ENCODE measurements around the gene CCHCR1. TPM values are rescaled to one million over a fixed set of nuclear protein-coding genes. Genes with fewer than 3 reads are reported as not detected.
"Not testable (repeated sequence)": the region's sequence is repeated elsewhere in the genome, so short reads cannot be mapped to it uniquely, and the experiment has no call there.

CCHCR1 gene
- polyA plus RNA-seq, 1 donor (not counting 4 experiments of a cell fraction or from before 2014, with no cell fraction given), result 7.5 TPM

DNA sequence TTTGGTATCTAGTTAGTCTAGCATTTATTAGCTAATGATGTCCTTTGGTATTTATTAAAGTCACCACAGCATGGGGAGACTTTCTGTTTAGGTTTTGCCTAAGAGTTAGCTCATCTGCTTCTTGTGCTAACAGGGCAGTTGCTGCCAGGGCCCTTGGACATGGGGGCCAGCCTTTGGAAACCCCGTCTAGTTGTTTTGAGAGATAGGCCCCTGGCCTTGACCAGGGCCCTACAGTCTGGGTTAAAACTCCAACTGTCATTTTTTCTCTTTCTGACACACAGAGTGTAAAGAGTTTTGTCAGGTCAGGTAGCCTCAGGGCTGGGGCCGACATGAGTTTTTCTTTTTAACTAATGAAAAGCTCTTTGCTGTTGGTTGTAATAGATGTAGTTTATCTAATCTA lies 25.7 kb upstream of the CCHCR1 start:
- H3K9me3 ChIP-seq (ENCODE audit: control insufficient read depth, low read depth, low read length); H4K20me1 ChIP-seq (ENCODE audit: control insufficient read depth, extremely low read depth, insufficient read depth, low read length); H2AFZ ChIP-seq (ENCODE audit: control insufficient read depth, low read length); dilution Hi-C loops (cut with MboI; ENCODE audit: extremely low pct_ligation_motif_present, low sequenced_read_pairs); FAIRE-seq; H3K79me2 ChIP-seq (ENCODE audit: control insufficient read depth, insufficient read depth, low read length); H3K27ac ChIP-seq (ENCODE audit: control insufficient read depth, insufficient read depth, low read length); H3K4me2 ChIP-seq (ENCODE audit: control insufficient read depth, extremely low read depth, insufficient read depth, low read depth, low read length); H3K27me3 ChIP-seq (ENCODE audit: control insufficient read depth, extremely low read depth, insufficient read depth, low read length); H3K9me1 ChIP-seq (ENCODE audit: control insufficient read depth, extremely low read depth, insufficient read depth, low read length); H3K4me3 ChIP-seq (ENCODE audit: control insufficient read depth in 2 of 3, extremely low read depth in 1 of 3, insufficient read depth in 2 of 3, low read depth in 1 of 3, low read length in 3 of 3); H3K9ac ChIP-seq (ENCODE audit: control insufficient read depth, extremely low read depth, insufficient read depth, low read length); DNase-seq (ENCODE audit: low read depth, low spot score); H3K36me3 ChIP-seq (ENCODE audit: control insufficient read depth in 2 of 2, extremely low read depth in 1 of 2, insufficient read depth in 2 of 2, low read length in 2 of 2): not testable (repeated sequence)
- peaks cover 17% of the 10 kb centered on the region for H3K4me1 ChIP-seq (ENCODE audit: control insufficient read depth, extremely low read depth, insufficient read depth, low read length)

DNA sequence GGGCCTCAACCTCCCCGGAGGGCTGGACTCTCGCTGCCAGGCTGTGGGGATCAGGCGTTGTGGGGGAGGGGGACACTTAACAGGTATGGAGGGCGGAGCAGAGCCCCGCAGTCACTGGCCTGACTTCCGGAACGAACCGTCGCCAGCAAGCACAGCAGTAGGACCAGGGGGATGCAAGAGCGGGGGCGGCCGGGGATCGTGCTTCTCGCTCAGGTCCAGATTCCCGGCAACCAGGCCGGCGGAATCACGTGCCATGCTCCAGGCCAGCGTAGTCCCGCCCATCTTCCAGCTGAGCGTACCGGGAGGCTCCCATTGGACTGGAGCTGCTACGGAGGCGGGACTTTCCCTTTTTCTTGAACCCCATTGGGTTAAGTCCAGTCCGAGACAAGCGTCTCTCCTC lies 22.9 kb upstream of the CCHCR1 start:
- TF ChIP-seq, protein P1, sequence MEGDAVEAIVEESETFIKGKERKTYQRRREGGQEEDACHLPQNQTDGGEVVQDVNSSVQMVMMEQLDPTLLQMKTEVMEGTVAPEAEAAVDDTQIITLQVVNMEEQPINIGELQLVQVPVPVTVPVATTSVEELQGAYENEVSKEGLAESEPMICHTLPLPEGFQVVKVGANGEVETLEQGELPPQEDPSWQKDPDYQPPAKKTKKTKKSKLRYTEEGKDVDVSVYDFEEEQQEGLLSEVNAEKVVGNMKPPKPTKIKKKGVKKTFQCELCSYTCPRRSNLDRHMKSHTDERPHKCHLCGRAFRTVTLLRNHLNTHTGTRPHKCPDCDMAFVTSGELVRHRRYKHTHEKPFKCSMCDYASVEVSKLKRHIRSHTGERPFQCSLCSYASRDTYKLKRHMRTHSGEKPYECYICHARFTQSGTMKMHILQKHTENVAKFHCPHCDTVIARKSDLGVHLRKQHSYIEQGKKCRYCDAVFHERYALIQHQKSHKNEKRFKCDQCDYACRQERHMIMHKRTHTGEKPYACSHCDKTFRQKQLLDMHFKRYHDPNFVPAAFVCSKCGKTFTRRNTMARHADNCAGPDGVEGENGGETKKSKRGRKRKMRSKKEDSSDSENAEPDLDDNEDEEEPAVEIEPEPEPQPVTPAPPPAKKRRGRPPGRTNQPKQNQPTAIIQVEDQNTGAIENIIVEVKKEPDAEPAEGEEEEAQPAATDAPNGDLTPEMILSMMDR (optimal IDR thresholded peaks at IDR 0.05 in 1 of 3, IDR thresholded peaks at IDR 0.05 in 1 of 3, conservative IDR thresholded peaks at IDR 0.05 in 1 of 3; ENCODE audit: extremely low read depth in 1 of 3, insufficient read depth in 2 of 3, low read length in 3 of 3), result no peak
- no peak for TF ChIP-seq EZH2 (IDR thresholded peaks at IDR 0.05; ENCODE audit: low read length)
- H2AFZ ChIP-seq (ENCODE audit: control insufficient read depth, low read length), result no peak overlapping the region
- DNase-seq (ENCODE audit: low read depth, low spot score) (no peak), FAIRE-seq (no peak)
- H3K4me3 ChIP-seq (ENCODE audit: control insufficient read depth in 2 of 3, extremely low read depth in 1 of 3, insufficient read depth in 2 of 3, low read depth in 1 of 3, low read length in 3 of 3), result no peak overlapping the region
- H4K20me1 ChIP-seq (ENCODE audit: control insufficient read depth, extremely low read depth, insufficient read depth, low read length), result no peaks in the 10 kb centered on the region
- H3K9me3 ChIP-seq (ENCODE audit: control insufficient read depth, low read depth, low read length), result no peaks in the 10 kb centered on the region
- H3K27me3 ChIP-seq (ENCODE audit: control insufficient read depth, extremely low read depth, insufficient read depth, low read length), result no peaks in the 10 kb centered on the region
- H3K79me2 ChIP-seq (ENCODE audit: control insufficient read depth, insufficient read depth, low read length), result peaks cover 6% of the 10 kb centered on the region
- H3K27ac ChIP-seq (ENCODE audit: control insufficient read depth, insufficient read depth, low read length), result no peak overlapping the region
- H3K4me1 ChIP-seq (ENCODE audit: control insufficient read depth, extremely low read depth, insufficient read depth, low read length), result peaks cover 17% of the 10 kb centered on the region
- dilution Hi-C loops (cut with MboI; ENCODE audit: extremely low pct_ligation_motif_present, low sequenced_read_pairs), result no loop called here
- H3K36me3 ChIP-seq (ENCODE audit: control insufficient read depth in 2 of 2, extremely low read depth in 1 of 2, insufficient read depth in 2 of 2, low read length in 2 of 2), result no peaks in the 10 kb centered on the region
- no peaks in the 10 kb centered on the region for H3K9me1 ChIP-seq (ENCODE audit: control insufficient read depth, extremely low read depth, insufficient read depth, low read length)
- H3K4me2 ChIP-seq (ENCODE audit: control insufficient read depth, extremely low read depth, insufficient read depth, low read depth, low read length), result no peak overlapping the region
- H3K9ac ChIP-seq (ENCODE audit: control insufficient read depth, extremely low read depth, insufficient read depth, low read length), result no peak overlapping the region

DNA sequence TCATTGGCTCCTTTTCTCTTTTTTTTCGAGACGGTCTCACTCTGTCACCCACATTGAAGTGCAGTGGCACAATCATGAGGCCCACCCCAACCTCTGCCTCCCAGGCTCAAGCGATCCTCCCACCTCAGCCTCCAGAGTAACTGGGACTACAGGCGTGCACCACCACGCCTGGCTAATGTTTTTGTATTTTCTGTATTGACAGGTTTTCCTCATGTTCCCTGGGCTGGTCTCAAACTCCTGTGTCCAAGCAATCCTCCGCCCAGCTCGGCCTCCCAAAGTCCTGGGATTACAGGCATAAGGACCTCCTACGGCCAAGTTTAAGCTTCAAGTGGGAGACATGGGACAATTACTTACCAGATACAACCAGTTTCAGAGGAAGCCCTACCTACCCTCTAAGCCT lies 22.3 kb upstream of the CCHCR1 start:
- peaks cover 6% of the 10 kb centered on the region for H3K79me2 ChIP-seq (ENCODE audit: control insufficient read depth, insufficient read depth, low read length)
- no peak overlapping the region for H3K4me3 ChIP-seq (ENCODE audit: control insufficient read depth in 2 of 3, extremely low read depth in 1 of 3, insufficient read depth in 2 of 3, low read depth in 1 of 3, low read length in 3 of 3)

More for the DNA sequence above, 22.3 kb upstream of the CCHCR1 start:
- Histone ChIP-seq H3K36me3 (ENCODE audit: control insufficient read depth in 2 of 2, extremely low read depth in 1 of 2, insufficient read depth in 2 of 2, low read length in 2 of 2) (no peaks in the 10 kb centered on the region), H4K20me1 (ENCODE audit: control insufficient read depth, extremely low read depth, insufficient read depth, low read length) (no peaks in the 10 kb centered on the region), H3K27me3 (ENCODE audit: control insufficient read depth, extremely low read depth, insufficient read depth, low read length) (no peaks in the 10 kb centered on the region), H3K4me2 (ENCODE audit: control insufficient read depth, extremely low read depth, insufficient read depth, low read depth, low read length) (no peak overlapping the region), H3K4me1 (ENCODE audit: control insufficient read depth, extremely low read depth, insufficient read depth, low read length) (peaks cover 17% of the 10 kb centered on the region), H3K9me1 (ENCODE audit: control insufficient read depth, extremely low read depth, insufficient read depth, low read length) (no peaks in the 10 kb centered on the region), H3K9ac (ENCODE audit: control insufficient read depth, extremely low read depth, insufficient read depth, low read length) (no peak overlapping the region), H2AFZ (ENCODE audit: control insufficient read depth, low read length) (no peak overlapping the region), H3K27ac (ENCODE audit: control insufficient read depth, insufficient read depth, low read length) (no peak overlapping the region), H3K9me3 (ENCODE audit: control insufficient read depth, low read depth, low read length) (no peaks in the 10 kb centered on the region)
- no peak for TF ChIP-seq EZH2 (IDR thresholded peaks at IDR 0.05; ENCODE audit: low read length)
- TF ChIP-seq, protein P1 (optimal IDR thresholded peaks at IDR 0.05 in 1 of 3, IDR thresholded peaks at IDR 0.05 in 1 of 3, conservative IDR thresholded peaks at IDR 0.05 in 1 of 3; ENCODE audit: extremely low read depth in 1 of 3, insufficient read depth in 2 of 3, low read length in 3 of 3), result no peak
- FAIRE-seq (no peak), DNase-seq (ENCODE audit: low read depth, low spot score) (no peak)
- dilution Hi-C loops (cut with MboI; ENCODE audit: extremely low pct_ligation_motif_present, low sequenced_read_pairs), result no loop called here

Data from keratinocyte (primary cell).